ENCODE measurements around the gene KCNJ4.

- no peak for TF ChIP-seq CTCF (IDR thresholded peaks at IDR 0.05; ENCODE audit: low read length)
- TF ChIP-seq EZH2phosphoT487 (IDR thresholded peaks at IDR 0.05; ENCODE audit: low read length) = no peak
Measured at GRCh38 chr22:38494939-38495338, 39.9 kb upstream of the KCNJ4 start.

All from MM.1S (cell line).